K562 (cell line): ENCODE data around the gene GLT1D1. TPM values are rescaled to one million over a fixed set of nuclear protein-coding genes. Genes with fewer than 3 reads are reported as not detected.

Experiments used
- ATAC-seq: fragments of 200-7000 bp; cut with Tn5 transposase; 3 replicates; pipeline ENCODE4 v1.9.1; 2020; ENCODE audit warnings: moderate library complexity
- BruUV-seq: library from RNA; stranded (reverse); fragments of 400-500 nt; replicated peaks from 2 replicates; lab custom pipeline; 2021; lab: Mats Ljungman, UMichigan
- CTCF ChIA-PET: fragments of 300-600 bp; formaldehyde crosslinking; extraction: SDS; loops from one replicate; lab custom pipeline; 2021; ENCODE audit warnings: low intra/inter-chr PET ratio; lab: Yijun Ruan, JAX
- POLR2A ChIA-PET: fragments of 300-600, 350-650 bp; sonication (Branson Sonifier 250); formaldehyde crosslinking; extraction: SDS; loops from one replicate; lab custom pipeline; 2021; ENCODE audit warnings: antibody characterized with exemption, inconsistent platforms; lab: Yijun Ruan, JAX
- DNase-seq, 4 experiments: peaks; one replicate each; pipeline versions ENCODE4 v3.0.0 to v3.0.0-alpha.2; 2011 to 2018; ENCODE audit warnings: low spot score in 3 of 4, mixed read lengths in 3 of 4; ENCODE audit errors: extremely low read depth in 1 of 4
- FAIRE-seq: peaks from 2 replicates; lab custom pipeline; 2011; peaks lifted over from hg19 to GRCh38; lab: Jason Lieb, UNC
- H2AFZ ChIP-seq: 2 replicates; pipeline ENCODE4 v1.6.0; 2011; ENCODE audit warnings: low read depth, low read length, control low read depth, inconsistent platforms
- H3K27ac ChIP-seq: fragments of 200-600 bp; 3 replicates; pipeline ENCODE4 v1.8.0; 2011; ENCODE audit warnings: low read depth, mild to moderate bottlenecking, control low read depth, inconsistent platforms, low read length, moderate library complexity, mixed read lengths; ENCODE audit errors: extremely low read depth
- H3K27me3 ChIP-seq, 2 experiments: fragments of 300-600 bp in 1 of 2; 2 replicates in 1 of 2; 3 replicates in 1 of 2; pipeline versions ENCODE4 v1.6.0 to v1.8.0; 2011; ENCODE audit warnings: inconsistent platforms in 2 of 2, low read length in 2 of 2, mild to moderate bottlenecking in 1 of 2, mixed read lengths in 1 of 2, moderate library complexity in 1 of 2; ENCODE audit not compliant: control insufficient read depth in 2 of 2, insufficient read depth in 2 of 2
- H3K36me3 ChIP-seq: fragments of 300-600 bp; 3 replicates; pipeline ENCODE4 v1.8.0; 2011; ENCODE audit warnings: mild to moderate bottlenecking, low read length, inconsistent platforms; ENCODE audit not compliant: control insufficient read depth, insufficient read depth
- H3K4me1 ChIP-seq, 2 experiments: fragments of 200-600 bp in 1 of 2; replicated peaks in 1 of 2; 2 replicates in 1 of 2; 3 replicates in 1 of 2; pipeline versions ENCODE4 v1.5.1 to v1.8.0; 2011; ENCODE audit warnings: inconsistent platforms in 2 of 2, low read length in 2 of 2, mild to moderate bottlenecking in 1 of 2, mixed read lengths in 1 of 2, moderate library complexity in 1 of 2; ENCODE audit not compliant: control insufficient read depth in 2 of 2, insufficient read depth in 2 of 2
- H3K4me2 ChIP-seq: 2 replicates; pipeline ENCODE4 v1.6.1; 2011; ENCODE audit warnings: low read length, control low read depth, inconsistent platforms, mixed read lengths; ENCODE audit not compliant: insufficient read depth
- H3K4me3 ChIP-seq: fragments of 200-600 bp; sonication (generic), shearing (Covaris generic); 2 replicates; pipeline ENCODE4 v1.5.1; 2016; ENCODE audit warnings: control low read depth, inconsistent platforms
- H3K79me2 ChIP-seq: fragments of 200-600 bp; 3 replicates; pipeline ENCODE4 v1.8.0; 2011; ENCODE audit warnings: low read length, inconsistent platforms; ENCODE audit not compliant: control insufficient read depth, insufficient read depth
- H3K9ac ChIP-seq, 2 experiments: 2 replicates each; pipeline versions ENCODE4 v1.6.0 to v1.6.1; 2011; ENCODE audit warnings: low read depth in 2 of 2, low read length in 2 of 2, control low read depth in 1 of 2, inconsistent platforms in 1 of 2, mild to moderate bottlenecking in 1 of 2, mixed read lengths in 1 of 2; ENCODE audit not compliant: insufficient read depth in 1 of 2
- H3K9me1 ChIP-seq: one replicate; pipeline ENCODE4 v1.6.0; 2011; ENCODE audit warnings: inconsistent platforms, mild to moderate bottlenecking, low read length, moderate library complexity; ENCODE audit not compliant: control insufficient read depth, insufficient read depth
- H3K9me3 ChIP-seq: replicated peaks from 2 replicates; pipeline ENCODE4 v1.5.1; 2011; ENCODE audit warnings: low read depth, low read length, inconsistent platforms; ENCODE audit not compliant: control insufficient read depth, insufficient read depth
- H4K20me1 ChIP-seq: replicated peaks from 2 replicates; pipeline ENCODE4 v1.6.1; 2011; ENCODE audit warnings: low read length, inconsistent platforms, mixed read lengths; ENCODE audit not compliant: control insufficient read depth, insufficient read depth
- ARID2 ChIP-seq: fragments of 450-650 bp; IDR thresholded peaks from 2 replicates; pipeline ENCODE4 v1.6.1; 2017; ENCODE audit warnings: antibody characterized with exemption, mild to moderate bottlenecking
- CLOCK ChIP-seq: fragments of 250-450 bp; sonication (Bioruptor Pico); IDR thresholded peaks from 2 replicates; pipeline ENCODE4 v1.4.0; 2020; ENCODE audit warnings: mild to moderate bottlenecking, moderate library complexity, borderline replicate concordance
- CTCF ChIP-seq, 3 experiments: IDR thresholded peaks in 2 of 3; conservative IDR thresholded peaks in 1 of 3; 2 replicates each; pipeline ENCODE4 v1.5.1; 2011 to 2012; ENCODE audit warnings: low read length in 3 of 3, mild to moderate bottlenecking in 3 of 3, control low read depth in 2 of 3, improper control_type of control experiment in 1 of 3, inconsistent platforms in 1 of 3, low read depth in 1 of 3, mixed read lengths in 1 of 3, moderate library complexity in 1 of 3; ENCODE audit not compliant: insufficient read depth in 2 of 3
- ETV6 ChIP-seq, 3 experiments: fragments of 150-350 bp in 1 of 3; sonication (generic) in 1 of 3; formaldehyde crosslinking in 1 of 3; IDR thresholded peaks; 2 replicates each; pipeline versions ENCODE4 v1.6.1 to v1.8.0; 2014 to 2022; ENCODE audit warnings: borderline replicate concordance in 2 of 3, low read depth in 2 of 3, antibody characterized with exemption in 1 of 3, low read length in 1 of 3, mild to moderate bottlenecking in 1 of 3, missing genetic modification reagents in 1 of 3
- NFIC ChIP-seq: fragments of 450-650 bp; IDR thresholded peaks from 2 replicates; pipeline ENCODE4 v1.6.1; 2017; ENCODE audit warnings: mild to moderate bottlenecking, inconsistent platforms
- SMC3 ChIP-seq: conservative IDR thresholded peaks from 2 replicates; pipeline ENCODE4 v1.6.1; 2011; ENCODE audit warnings: low read depth, low read length, improper control_type of control experiment; ENCODE audit not compliant: insufficient read depth
- SNRNP70 ChIP-seq: fragments of 200-400 bp; formaldehyde crosslinking; optimal IDR thresholded peaks from 2 replicates; pipeline ENCODE3; 2017; ENCODE audit warnings: low read depth, low read length
- TAF1 ChIP-seq: IDR thresholded peaks from 2 replicates; pipeline ENCODE4 v1.6.1; 2011; ENCODE audit warnings: mild to moderate bottlenecking, low read length, moderate library complexity; ENCODE audit not compliant: insufficient read depth, control insufficient read depth, severe bottlenecking; ENCODE audit errors: extremely low read depth
- ZNF217 ChIP-seq: sonication (generic); formaldehyde crosslinking; IDR thresholded peaks from 2 replicates; pipeline ENCODE4 v1.8.0; 2022; ENCODE audit warnings: mild to moderate bottlenecking, missing genetic modification reagents
- WGBS: fragments of 100-300 bp; shearing (Covaris generic); methylation state at CpG from one replicate; pipeline ENCODE4 v1.1.6; 2016; ENCODE audit warnings: low coverage, mixed read lengths; ENCODE audit not compliant: insufficient coverage; ENCODE audit errors: missing lambda C conversion rate; 5-methylcytosine and 5-hydroxymethylcytosine counted together
- in situ Hi-C: fragments of 300-500 bp; cut with MboI; formaldehyde crosslinking; loops from 4 replicates; pipeline ENCODE4 v1.15.0; 2018; ENCODE audit warnings: inconsistent platforms, mixed read lengths
- intact Hi-C: fragments of 100-400 bp; cut with micrococcal nuclease; formaldehyde crosslinking; loops from 2 replicates; pipeline ENCODE4 v1.14.2; 2022
- polyA plus RNA-seq, 8 experiments: library from polyadenylated mRNA; depleted of rRNA in 4 of 8; stranded (reverse) in 5 of 8; unstranded in 3 of 8; fragments of >200 nt; fragmentation: Nextera tagmentation in 2 of 8; fragmentation: Illumina TruSeq in 1 of 8; extraction: Ambion mirVana in 2 of 8; extraction: Trizol in 1 of 8; gene quantifications; 2 replicates each; pipeline versions ENCODE4 v1.2.1 to v1.2.3, GENCODE V29; 2011 to 2014; ENCODE audit warnings: inconsistent platforms in 1 of 8, missing spikeins in 1 of 8
- total RNA-seq, 7 experiments: library from RNA; depleted of rRNA in 6 of 7; stranded (reverse); fragments of >200 nt in 6 of 7; fragmentation: Illumina TruSeq in 2 of 7; extraction: Trizol in 2 of 7; gene quantifications; 2 replicates each; pipeline versions ENCODE4 v1.2.1 to v1.2.3, GENCODE V29; 2011 to 2021; ENCODE audit warnings: low replicate concordance in 1 of 7

The GLT1D1 gene
- total and polyA plus RNA-seq, 9 of the 15 experiments (the other 6 are each of a cell fraction or from before 2014, with no cell fraction given): 0.04 TPM; not detected in 8

DNA sequence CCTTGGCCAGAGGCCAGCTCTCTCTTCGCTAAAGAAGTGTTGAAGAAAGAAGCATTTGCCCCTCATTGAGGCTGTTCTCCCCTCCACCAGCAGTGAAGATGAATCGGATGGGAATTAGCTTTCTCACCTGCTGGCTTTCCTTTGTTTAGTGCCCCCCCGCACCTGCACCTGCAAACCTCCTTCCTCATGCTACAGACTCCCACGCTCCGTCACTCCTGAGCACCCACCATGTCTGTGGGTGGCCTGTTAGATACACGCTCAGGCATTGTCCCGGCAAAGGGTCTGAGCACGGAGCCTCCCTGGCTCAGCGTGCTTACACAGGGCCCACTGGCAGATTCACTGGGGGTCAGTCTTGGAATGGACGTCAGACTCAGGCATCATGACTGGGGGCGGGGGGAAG is 121.6 kb downstream of the GLT1D1 start:
- no peaks in the 10 kb centered on the region for H3K36me3 ChIP-seq
- H3K9me3 ChIP-seq: no peaks in the 10 kb centered on the region
- FAIRE-seq: no peak
- no peaks in the 10 kb centered on the region; the same call in 1 of the 2 replicates for H4K20me1 ChIP-seq
- H2AFZ ChIP-seq: no peak overlapping the region
- H3K4me3 ChIP-seq: no peak overlapping the region
- ChIA-PET CTCF (no interaction called here), POLR2A (interaction anchor here (0.6 kb wide), 1 partner anchor 824 kb away, joined by 3 read pairs; no protein-coding TSS in a partner anchor)
- intact Hi-C loops (no loop called here), in situ Hi-C loops (no loop called here)
- no peak overlapping the region for H3K4me2 ChIP-seq
- 3% methylated on average over 11 of the region's 11 CpGs for WGBS
- H3K27ac ChIP-seq: no peak overlapping the region
- H3K79me2 ChIP-seq: no peaks in the 10 kb centered on the region
- TF ChIP-seq ETV6 (IDR thresholded peaks at IDR 0.05; ENCODE audit: borderline replicate concordance in 1 of 2, low read depth in 2 of 2, low read length in 1 of 2) (no peak), ETV6 (CRISPR knock-in tag; IDR thresholded peaks at IDR 0.05; ENCODE audit: borderline replicate concordance) (no peak), NFIC (0 out of 2 replicates have a peak, but pooled peaks have one; percentile 14)
- no peaks in the 10 kb centered on the region for H3K9me1 ChIP-seq
- no TSS peak for BruUV-seq
- no peak for ATAC-seq
- peaks cover 13 to 80% of the 10 kb centered on the region in 2 experiments; a peak in 4 of 5 replicates for H3K27me3 ChIP-seq
- DNase-seq: no peak
- no peaks in the 10 kb centered on the region for H3K4me1 ChIP-seq
- H3K9ac ChIP-seq: no peak overlapping the region

DNA sequence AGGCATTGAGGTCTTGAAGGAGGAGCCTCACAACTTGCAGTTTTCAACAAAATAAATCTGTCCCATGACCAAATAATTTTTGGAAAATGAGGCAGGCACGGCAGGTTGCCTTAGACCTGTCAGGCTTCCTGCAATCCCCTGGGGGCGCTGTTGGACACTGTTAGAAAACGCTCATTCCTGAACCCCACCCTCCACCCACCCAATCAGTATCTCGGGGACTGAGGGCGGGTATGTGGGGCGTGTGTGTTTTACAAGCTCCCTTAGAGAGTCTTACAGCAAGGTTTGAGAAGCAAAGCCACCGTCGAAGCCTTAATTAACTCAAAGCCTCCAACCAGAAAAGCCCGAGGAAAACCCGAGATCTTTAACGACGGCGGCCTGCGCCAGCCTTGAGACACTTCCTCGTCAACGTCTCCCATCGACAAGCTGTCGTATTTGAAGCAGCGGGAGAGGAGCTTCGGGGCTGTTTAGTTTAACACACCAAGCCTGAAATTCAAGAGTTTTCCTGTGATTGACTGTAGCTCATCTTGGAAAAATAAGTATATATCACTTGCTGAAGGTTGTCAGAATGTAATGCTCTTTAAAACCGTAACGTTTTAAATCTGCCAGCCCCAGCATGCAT is 123.0 kb downstream of the GLT1D1 start:
- no peak overlapping the region for H3K4me3 ChIP-seq
- no peak overlapping the region for H2AFZ ChIP-seq
- POLR2A ChIA-PET: no interaction called here
- no peaks in the 10 kb centered on the region; a peak in 1 of 5 replicates for H3K4me1 ChIP-seq
- H3K4me2 ChIP-seq: no peak overlapping the region
- H4K20me1 ChIP-seq: no peaks in the 10 kb centered on the region; the same call in 1 of the 2 replicates
- in situ Hi-C loops: no loop called here
- ATAC-seq (peak; percentile 93), DNase-seq (peak; percentile 60 to 70 (median 66)), FAIRE-seq (peak; percentile 61)
- H3K79me2 ChIP-seq: no peaks in the 10 kb centered on the region
- H3K9me1 ChIP-seq: peaks cover 3% of the 10 kb centered on the region
- H3K36me3 ChIP-seq: no peaks in the 10 kb centered on the region
- peaks cover 21 to 81% of the 10 kb centered on the region in 2 experiments for H3K27me3 ChIP-seq
- intact Hi-C loops: loop anchor here (2.0 kb wide), 1 partner anchor 935 kb away; no protein-coding TSS in a partner anchor
- no peak overlapping the region for H3K27ac ChIP-seq
- H3K9me3 ChIP-seq: no peaks in the 10 kb centered on the region
- H3K9ac ChIP-seq: no peak overlapping the region
- no TSS peak for BruUV-seq
- CTCF ChIA-PET: no interaction called here
- whole genome bisulfite sequencing: 11% methylated on average over 22 of the region's 22 CpGs
- no peak for TF ChIP-seq CLOCK (CRISPR knock-in tag)
- no peak for TF ChIP-seq ZNF217 (CRISPR knock-in tag)
- 0 out of 2 replicates have a peak, but pooled peaks have one; percentile 22 for TF ChIP-seq SMC3
- TF ChIP-seq SNRNP70: no peak
- TF ChIP-seq CTCF (IDR thresholded peaks at IDR 0.05 in 2 of 3, conservative IDR thresholded peaks at IDR 0.05 in 1 of 3; ENCODE audit: insufficient read depth in 2 of 3, low read depth in 1 of 3, low read length in 3 of 3): peak; percentile 64 to 68 (median 65)
- TF ChIP-seq TAF1: no peak
- TF ChIP-seq ARID2: no peak
